H54 (cell line): Measurements from ENCODE around the gene HDAC4.

Experiments
- DNase-seq: peaks from one replicate; pipeline ENCODE4 v3.0.0; 2011; ENCODE audit warnings: low spot score, mixed read lengths; ENCODE audit not compliant: insufficient read length
- FAIRE-seq: peaks from 3 replicates; lab custom pipeline; 2011; peaks lifted over from hg19 to GRCh38; lab: Jason Lieb, UNC
- POLR2A ChIP-seq: IDR thresholded peaks from 2 replicates; pipeline ENCODE4 v1.6.1; 2011; ENCODE audit warnings: low read depth, mild to moderate bottlenecking, low read length

HDAC4 gene

GRCh38 chr2:239304533-239305221 is 96.1 kb downstream of the HDAC4 start:
- no peak for TF ChIP-seq POLR2A
- FAIRE-seq (no peak), DNase-seq (no peak)

GRCh38 chr2:239303711-239304532 is 96.9 kb downstream of the HDAC4 start:
- TF ChIP-seq POLR2A = no peak
- FAIRE-seq = no peak
- DNase-seq = no peak

GRCh38 chr2:239302808-239303557 is 97.8 kb downstream of the HDAC4 start:
- TF ChIP-seq POLR2A = no peak
- no peak for FAIRE-seq
- no peak for DNase-seq

DNA sequence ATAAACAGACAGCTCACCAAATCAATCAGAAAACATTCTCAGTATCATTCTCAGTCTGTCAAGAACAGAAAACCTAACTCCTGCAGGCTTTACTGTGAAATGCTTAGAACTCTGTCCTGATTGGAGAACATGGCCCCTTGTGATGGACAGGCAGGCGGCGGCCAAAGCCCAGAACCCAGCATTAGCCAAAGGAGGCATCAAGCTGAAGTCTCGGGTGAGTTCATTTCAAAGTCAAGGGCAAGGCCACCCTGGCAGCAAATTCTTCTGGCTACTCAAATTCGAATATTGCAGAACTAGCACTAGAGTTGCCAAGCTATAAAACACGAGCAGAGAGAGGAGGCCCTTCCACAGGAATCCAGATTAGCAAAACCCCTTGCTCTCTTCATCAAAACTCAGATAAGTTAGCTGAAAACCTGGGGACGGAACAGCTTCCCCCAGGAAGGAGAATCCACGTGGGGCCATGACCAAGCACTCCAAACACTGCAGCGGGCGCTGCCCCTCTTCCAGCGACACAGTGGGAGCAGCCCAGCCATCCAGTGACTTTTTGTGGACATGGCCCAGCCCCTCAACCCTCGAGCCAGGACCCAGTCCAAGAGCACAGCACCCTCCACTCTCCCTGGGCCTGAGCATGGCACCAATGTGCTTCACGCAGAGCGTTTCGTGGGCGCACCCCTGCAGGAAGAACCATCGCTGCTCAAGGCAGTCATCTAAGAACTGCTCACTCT is 98.6 kb downstream of the HDAC4 start:
- FAIRE-seq (no peak), DNase-seq (no peak)
- TF ChIP-seq POLR2A = no peak

- no peak for TF ChIP-seq POLR2A
- DNase-seq (no peak), FAIRE-seq (no peak)
These were observed 99.7 kb downstream of the HDAC4 start for GRCh38 chr2:239300871-239301735.

- DNase-seq = no peak
- no peak for FAIRE-seq
- no peak for TF ChIP-seq POLR2A
These were observed 100.6 kb downstream of the HDAC4 start for GRCh38 chr2:239300242-239300641.

DNA sequence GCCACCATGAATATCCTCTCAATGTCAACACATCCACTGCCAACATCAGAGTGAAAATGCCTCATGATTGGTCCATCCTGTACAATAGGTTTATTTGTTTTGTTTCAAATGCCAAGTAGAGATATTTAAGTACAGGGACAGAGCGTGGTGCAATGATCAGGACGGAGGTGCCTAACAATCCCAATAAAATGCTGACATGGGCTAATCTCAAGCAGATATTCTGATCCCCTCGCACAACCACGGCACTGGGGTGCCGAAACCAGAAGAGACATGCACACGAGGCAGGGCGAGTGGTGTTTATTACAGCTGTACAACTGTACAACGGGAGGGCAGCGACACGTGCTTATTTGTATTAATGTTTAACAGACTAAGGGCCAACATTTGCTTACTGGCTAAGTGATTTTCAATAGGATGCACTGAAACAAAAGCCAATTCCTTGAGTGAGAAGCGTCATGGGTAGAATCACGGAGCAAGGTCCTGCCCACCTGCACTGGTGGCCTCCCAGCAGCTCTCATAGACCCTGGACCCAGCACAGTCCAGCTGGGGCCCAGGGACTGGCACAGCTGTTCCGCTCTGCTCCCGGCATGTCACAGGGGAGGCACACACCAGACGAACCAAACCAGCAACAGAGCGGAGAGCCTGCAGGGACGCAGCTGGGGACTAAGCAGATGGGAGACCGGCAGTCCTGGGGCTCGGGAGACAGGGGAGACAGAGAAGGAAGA is 101.4 kb downstream of the HDAC4 start:
- no peak for FAIRE-seq
- TF ChIP-seq POLR2A = no peak
- DNase-seq = no peak

DNA sequence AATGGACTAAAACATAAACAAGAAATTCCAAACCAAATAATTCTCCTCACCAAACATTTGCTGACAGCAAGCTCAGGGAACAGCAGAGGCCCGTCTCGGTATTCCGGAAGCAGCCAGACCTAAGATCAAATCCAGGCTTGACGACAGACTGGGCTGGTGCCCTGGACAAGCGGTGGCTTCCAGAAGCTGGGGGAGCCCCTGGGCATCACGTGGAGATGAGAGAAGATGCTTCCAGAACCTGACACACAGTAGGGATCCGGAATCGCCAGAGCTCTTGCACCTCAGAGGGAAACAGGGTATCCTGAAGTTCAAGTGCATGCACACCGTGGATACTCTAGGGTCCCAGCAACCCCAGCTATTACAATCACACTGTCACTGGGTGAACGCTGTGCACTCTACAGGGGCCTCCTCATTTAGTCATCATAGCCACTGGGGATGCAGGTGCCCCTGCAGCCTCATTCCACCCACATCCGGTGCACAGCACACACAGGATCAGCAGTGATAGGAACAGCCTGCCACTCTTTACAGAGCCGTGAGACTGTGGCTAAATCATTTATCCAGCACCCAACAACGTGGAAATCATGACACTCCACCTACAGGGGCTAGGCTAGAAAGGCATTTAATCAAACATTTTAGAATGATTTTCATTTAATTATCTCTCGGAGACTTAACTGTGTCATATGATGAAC is 102.6 kb downstream of the HDAC4 start:
- FAIRE-seq = no peak
- no peak for TF ChIP-seq POLR2A
- DNase-seq = no peak

DNA sequence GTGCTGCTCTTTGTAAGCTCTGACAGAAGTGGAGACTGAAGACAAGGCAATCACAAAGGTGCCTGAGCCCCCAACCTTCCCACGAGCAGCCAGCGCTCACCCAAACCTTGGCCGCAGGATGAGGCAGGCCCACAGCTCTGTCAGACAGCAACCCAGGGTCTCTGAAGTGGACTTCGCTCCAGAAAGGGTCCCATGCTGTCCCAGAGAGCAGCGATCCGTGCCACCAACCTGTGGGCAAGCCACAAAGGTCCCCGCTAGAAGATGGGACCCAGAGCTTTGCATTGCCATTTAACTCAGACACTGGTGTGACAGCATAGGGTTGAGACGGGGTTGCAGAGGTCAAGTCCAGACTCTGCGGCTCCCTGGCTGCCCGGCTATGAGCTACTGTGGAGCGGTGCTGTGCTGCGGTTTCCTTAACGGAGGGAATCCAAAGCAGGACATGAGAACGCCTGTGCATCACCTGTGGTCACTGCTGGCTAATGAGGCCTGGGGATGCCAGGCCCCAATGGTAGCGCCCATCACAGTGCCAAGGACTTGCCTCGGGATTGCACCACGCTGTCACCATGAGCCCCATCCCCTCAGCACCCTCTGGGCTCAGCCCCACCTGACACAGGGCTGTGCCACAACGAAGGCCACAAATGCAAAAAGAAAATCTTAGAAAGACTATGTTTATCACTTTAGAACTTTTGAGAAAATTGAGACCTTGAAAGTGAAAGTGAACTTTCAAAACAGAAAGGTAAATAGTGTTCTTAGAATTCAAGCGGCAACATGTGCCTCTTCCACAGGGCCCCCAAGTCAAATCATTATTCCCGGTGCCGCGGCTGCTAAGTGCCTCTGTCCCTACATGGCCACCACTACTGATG is 103.4 kb downstream of the HDAC4 start:
- TF ChIP-seq POLR2A = no peak
- DNase-seq (no peak), FAIRE-seq (no peak)

GRCh38 chr2:239296020-239296932 is 104.5 kb downstream of the HDAC4 start:
- FAIRE-seq (no peak), DNase-seq (no peak)
- no peak for TF ChIP-seq POLR2A
